Fibroblast of the aortic adventitia (primary cell): ENCODE data around the gene TRIOBP. TPM values are rescaled to one million over a fixed set of nuclear protein-coding genes. Genes with fewer than 3 reads are reported as not detected.
A peak's percentile ranks its signal among the peaks of the same experiment; 100 is the strongest.

Experiments
- DNase-seq: peaks from one replicate; pipeline ENCODE4 v3.0.0-alpha.2; 2010; ENCODE audit warnings: low read depth
- H3K4me3 ChIP-seq: 2 replicates; pipeline ENCODE4 v1.5.1; 2011; ENCODE audit warnings: low read depth, mild to moderate bottlenecking, control low read depth, low read length, moderate library complexity
- CTCF ChIP-seq: IDR thresholded peaks from 2 replicates; pipeline ENCODE4 v1.5.1; 2011; ENCODE audit warnings: mild to moderate bottlenecking, low read length, control low read depth, inconsistent platforms; ENCODE audit not compliant: insufficient read depth
- total RNA-seq: library from RNA; depleted of rRNA; stranded (reverse); fragments of >200 nt; gene quantifications from 2 replicates; pipeline ENCODE4 v1.2.3, GENCODE V29; 2012; ENCODE audit warnings: low replicate concordance

TRIOBP gene
- total RNA-seq, 1 donor: 151 TPM

GRCh38 chr22:37763012-37763411 lies 66.2 kb downstream of the TRIOBP start:
- TF ChIP-seq CTCF: no peak

GRCh38 chr22:37763652-37764051 lies 66.8 kb downstream of the TRIOBP start:
- no peak for TF ChIP-seq CTCF
- no peak overlapping the region for H3K4me3 ChIP-seq
- DNase-seq: no peak

More at GRCh38 chr22:37763012-37763411, 66.2 kb downstream of the TRIOBP start:
- no peak overlapping the region for H3K4me3 ChIP-seq
- no peak for DNase-seq

- TF ChIP-seq CTCF: no peak
- no peak overlapping the region for H3K4me3 ChIP-seq
- DNase-seq: no peak
Observed at GRCh38 chr22:37764622-37765021, 67.8 kb downstream of the TRIOBP start.

GRCh38 chr22:37765498-37765897 lies 68.7 kb downstream of the TRIOBP start:
- no peak for DNase-seq
- H3K4me3 ChIP-seq: no peak overlapping the region
- no peak for TF ChIP-seq CTCF

- no peak overlapping the region for H3K4me3 ChIP-seq
- no peak for DNase-seq
- TF ChIP-seq CTCF: no peak
Observed at GRCh38 chr22:37765953-37766576, 69.2 kb downstream of the TRIOBP start.

GRCh38 chr22:37768273-37768672 lies 71.4 kb downstream of the TRIOBP start:
- no peak for DNase-seq
- TF ChIP-seq CTCF: peak; percentile 38
- H3K4me3 ChIP-seq: no peak overlapping the region

GRCh38 chr22:37769056-37769455 lies 72.2 kb downstream of the TRIOBP start:
- no peak for TF ChIP-seq CTCF

More at GRCh38 chr22:37769056-37769455, 72.2 kb downstream of the TRIOBP start:
- DNase-seq: no peak
- no peak overlapping the region for H3K4me3 ChIP-seq
